PC-3 (cell line): Measurements from ENCODE around the gene SSH3.

Experiments used
- EZH2 ChIP-seq: fragments of 300-600 bp; sonication (generic); IDR thresholded peaks from one replicate; pipeline ENCODE4 v1.6.1; 2017; ENCODE audit warnings: antibody characterized with exemption, mild to moderate bottlenecking, low read length; ENCODE audit not compliant: unreplicated experiment
- TF ChIP-seq, protein P1 (sequence below): fragments of 300-600 bp; sonication (generic); conservative IDR thresholded peaks from 2 replicates; pipeline ENCODE4 v1.5.1; 2017; ENCODE audit warnings: antibody characterized with exemption, low read depth, mild to moderate bottlenecking, low read length

DNA sequence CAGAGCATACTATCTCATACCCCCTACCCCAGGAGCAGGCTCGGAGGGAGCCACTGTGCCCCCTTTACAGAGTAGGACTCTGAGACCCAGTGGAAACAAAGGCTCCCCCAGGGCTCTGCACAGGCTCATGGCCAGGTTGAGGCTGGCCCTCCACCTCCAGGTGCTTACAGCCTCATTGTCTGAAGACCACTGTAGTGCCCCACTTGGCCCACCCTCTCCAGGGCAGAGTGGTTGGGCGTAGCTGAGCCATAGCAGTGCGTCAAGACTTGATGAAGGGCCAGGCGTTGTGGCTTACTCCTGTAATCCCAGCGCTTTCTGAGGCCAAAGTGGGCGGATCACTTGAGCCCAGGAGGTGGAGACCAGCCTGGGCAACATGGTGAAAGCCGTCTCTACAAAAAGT is 12.5 kb upstream of the SSH3 start:
- TF ChIP-seq, protein P1, sequence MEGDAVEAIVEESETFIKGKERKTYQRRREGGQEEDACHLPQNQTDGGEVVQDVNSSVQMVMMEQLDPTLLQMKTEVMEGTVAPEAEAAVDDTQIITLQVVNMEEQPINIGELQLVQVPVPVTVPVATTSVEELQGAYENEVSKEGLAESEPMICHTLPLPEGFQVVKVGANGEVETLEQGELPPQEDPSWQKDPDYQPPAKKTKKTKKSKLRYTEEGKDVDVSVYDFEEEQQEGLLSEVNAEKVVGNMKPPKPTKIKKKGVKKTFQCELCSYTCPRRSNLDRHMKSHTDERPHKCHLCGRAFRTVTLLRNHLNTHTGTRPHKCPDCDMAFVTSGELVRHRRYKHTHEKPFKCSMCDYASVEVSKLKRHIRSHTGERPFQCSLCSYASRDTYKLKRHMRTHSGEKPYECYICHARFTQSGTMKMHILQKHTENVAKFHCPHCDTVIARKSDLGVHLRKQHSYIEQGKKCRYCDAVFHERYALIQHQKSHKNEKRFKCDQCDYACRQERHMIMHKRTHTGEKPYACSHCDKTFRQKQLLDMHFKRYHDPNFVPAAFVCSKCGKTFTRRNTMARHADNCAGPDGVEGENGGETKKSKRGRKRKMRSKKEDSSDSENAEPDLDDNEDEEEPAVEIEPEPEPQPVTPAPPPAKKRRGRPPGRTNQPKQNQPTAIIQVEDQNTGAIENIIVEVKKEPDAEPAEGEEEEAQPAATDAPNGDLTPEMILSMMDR, result no peak
- TF ChIP-seq EZH2, result no peak
